Lower lobe of right lung (tissue), 2 donors: ENCODE results near the gene OLAH. TPM values are rescaled to one million over a fixed set of nuclear protein-coding genes. Genes with fewer than 3 reads are reported as not detected.

Experiments used
- ATAC-seq, 2 donors: fragments of 200-7000 bp; cut with Tn5 transposase; one replicate each; pipeline ENCODE4 v1.9.1; 2020 to 2022; ENCODE audit warnings: mild to moderate bottlenecking in 2 of 2, moderate library complexity in 2 of 2
- DNase-seq: peaks from one replicate; pipeline ENCODE4 v3.0.0-alpha.2; 2020
- H3K27ac ChIP-seq: fragments of 200-600 bp; one replicate; pipeline ENCODE4 v1.8.0; 2022
- H3K27me3 ChIP-seq: fragments of 200-600 bp; one replicate; pipeline ENCODE4 v1.8.0; 2022; ENCODE audit warnings: low read depth
- H3K36me3 ChIP-seq: fragments of 200-600 bp; one replicate; pipeline ENCODE4 v1.8.0; 2022; ENCODE audit warnings: mild to moderate bottlenecking
- H3K4me1 ChIP-seq: fragments of 200-600 bp; one replicate; pipeline ENCODE4 v1.8.0; 2022
- H3K4me3 ChIP-seq: fragments of 200-600 bp; one replicate; pipeline ENCODE4 v1.8.0; 2022; ENCODE audit warnings: mild to moderate bottlenecking
- H3K9me3 ChIP-seq: fragments of 200-600 bp; one replicate; pipeline ENCODE4 v1.8.0; 2022
- CTCF ChIP-seq: fragments of 200-600 bp; IDR thresholded peaks from one replicate; pipeline ENCODE4 v1.8.0; 2022; ENCODE audit warnings: antibody characterized with exemption, mild to moderate bottlenecking
- intact Hi-C: fragments of 100-400 bp; cut with DNase I; formaldehyde crosslinking; loops from one replicate; pipeline ENCODE4 v1.11.0; 2022
- total RNA-seq: library from RNA; stranded (reverse); fragmentation: NEBNext Ultra II Directional; extraction: Animal tissue kit (Norgen Biotek cat#: 25700); gene quantifications from one replicate; pipeline ENCODE4 v1.2.1, GENCODE V29; 2021
- donor health status: DM: no; HTN: yes; CAD: no; lungs with severe emphysema.

OLAH gene
- total RNA-seq, 1 donor from 2014 or later, result 1.7 TPM

- intact Hi-C loops, result no loop called here
- H3K4me3 ChIP-seq, result peak overlapping the region; percentile 79
- H3K27ac ChIP-seq, result peak overlapping the region; percentile 97
- peaks cover 12% of the 10 kb centered on the region for H3K36me3 ChIP-seq
- H3K27me3 ChIP-seq, result no peaks in the 10 kb centered on the region
- ATAC-seq (peak in 1 of 2 donors; percentile 7), DNase-seq (no peak)
- H3K9me3 ChIP-seq, result no peaks in the 10 kb centered on the region
- TF ChIP-seq CTCF, result no peak
- peaks cover 28% of the 10 kb centered on the region for H3K4me1 ChIP-seq
These were observed 52.9 kb downstream of the OLAH start for GRCh38 chr10:15096661-15097010.

GRCh38 chr10:15097011-15097812 lies 53.5 kb downstream of the OLAH start, which contains the start of gene RPP38:
Gene RPP38 (plus strand): TSS chr10:15097355. CDS start chr10:15103315, 5,960 bp downstream.
- no peak for TF ChIP-seq CTCF
- Histone ChIP-seq H3K4me1 (peaks cover 28% of the 10 kb centered on the region), H3K27me3 (no peaks in the 10 kb centered on the region), H3K4me3 (peak within 1 kb of the TSS; percentile 79), H3K36me3 (peaks cover 16% of the 10 kb centered on the region), H3K9me3 (no peaks in the 10 kb centered on the region), H3K27ac (peak within 1 kb of the TSS; percentile 97)
- ATAC-seq (peak; percentile 97 to 98), DNase-seq (peak; percentile 97)
- intact Hi-C loops, result no loop called here

- TF ChIP-seq CTCF, result no peak
- H3K27ac ChIP-seq, result no peak overlapping the region
- no peaks in the 10 kb centered on the region for H3K9me3 ChIP-seq
- ATAC-seq (no peak), DNase-seq (no peak)
- H3K36me3 ChIP-seq, result peaks cover 43% of the 10 kb centered on the region
- no peak overlapping the region for H3K4me3 ChIP-seq
- no peaks in the 10 kb centered on the region for H3K27me3 ChIP-seq
- peaks cover 28% of the 10 kb centered on the region for H3K4me1 ChIP-seq
- intact Hi-C loops, result no loop called here
These were observed 56.1 kb downstream of the OLAH start for GRCh38 chr10:15099886-15100285.

- no peak overlapping the region for H3K4me3 ChIP-seq
- DNase-seq, result no peak
- ATAC-seq, result no peak
- peaks cover 70% of the 10 kb centered on the region for H3K36me3 ChIP-seq
- H3K27ac ChIP-seq, result no peak overlapping the region
- no peaks in the 10 kb centered on the region for H3K27me3 ChIP-seq
- H3K4me1 ChIP-seq, result peaks cover 21% of the 10 kb centered on the region
- no peaks in the 10 kb centered on the region for H3K9me3 ChIP-seq
- TF ChIP-seq CTCF, result no peak
- intact Hi-C loops, result no loop called here
These were observed 59.8 kb downstream of the OLAH start for GRCh38 chr10:15103513-15103912.

GRCh38 chr10:15106352-15107013 lies 62.7 kb downstream of the OLAH start:
- Histone ChIP-seq H3K4me3 (no peak overlapping the region), H3K4me1 (peaks cover 5% of the 10 kb centered on the region), H3K9me3 (no peaks in the 10 kb centered on the region), H3K27me3 (no peaks in the 10 kb centered on the region), H3K36me3 (peaks cover 85% of the 10 kb centered on the region), H3K27ac (no peak overlapping the region)
- intact Hi-C loops, result no loop called here
- peak; percentile 77 for DNase-seq
- peak; percentile 93 to 95 for ATAC-seq
- TF ChIP-seq CTCF, result peak; percentile 88
